ENCODE measurements around the gene TCEA2. TPM values are rescaled to one million over a fixed set of nuclear protein-coding genes. Genes with fewer than 3 reads are reported as not detected.
"Not testable (repeated sequence)": the region's sequence is repeated elsewhere in the genome, so short reads cannot be mapped to it uniquely, and the experiment has no call there.

Gene TCEA2
- total RNA-seq, 3 donors from 2014 or later = 4.1 to 46.1 (median 9.5) TPM

GRCh38 chr20:64116016-64116415 lies 53.0 kb downstream of the TCEA2 start:
- ATAC-seq = no peak
- Histone ChIP-seq H3K9me3 (no peaks in the 10 kb centered on the region), H3K4me3 (no peak overlapping the region), H3K4me1 (ENCODE audit: low read depth) (no peaks in the 10 kb centered on the region), H3K36me3 (ENCODE audit: low read depth) (no peaks in the 10 kb centered on the region)
- DNase-seq = no peak
- intact Hi-C loops (cut with DNase I, micrococcal nuclease) = no loop called here
- TF ChIP-seq, protein P1, sequence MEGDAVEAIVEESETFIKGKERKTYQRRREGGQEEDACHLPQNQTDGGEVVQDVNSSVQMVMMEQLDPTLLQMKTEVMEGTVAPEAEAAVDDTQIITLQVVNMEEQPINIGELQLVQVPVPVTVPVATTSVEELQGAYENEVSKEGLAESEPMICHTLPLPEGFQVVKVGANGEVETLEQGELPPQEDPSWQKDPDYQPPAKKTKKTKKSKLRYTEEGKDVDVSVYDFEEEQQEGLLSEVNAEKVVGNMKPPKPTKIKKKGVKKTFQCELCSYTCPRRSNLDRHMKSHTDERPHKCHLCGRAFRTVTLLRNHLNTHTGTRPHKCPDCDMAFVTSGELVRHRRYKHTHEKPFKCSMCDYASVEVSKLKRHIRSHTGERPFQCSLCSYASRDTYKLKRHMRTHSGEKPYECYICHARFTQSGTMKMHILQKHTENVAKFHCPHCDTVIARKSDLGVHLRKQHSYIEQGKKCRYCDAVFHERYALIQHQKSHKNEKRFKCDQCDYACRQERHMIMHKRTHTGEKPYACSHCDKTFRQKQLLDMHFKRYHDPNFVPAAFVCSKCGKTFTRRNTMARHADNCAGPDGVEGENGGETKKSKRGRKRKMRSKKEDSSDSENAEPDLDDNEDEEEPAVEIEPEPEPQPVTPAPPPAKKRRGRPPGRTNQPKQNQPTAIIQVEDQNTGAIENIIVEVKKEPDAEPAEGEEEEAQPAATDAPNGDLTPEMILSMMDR (IDR thresholded peaks at IDR 0.05) = no peak

DNA sequence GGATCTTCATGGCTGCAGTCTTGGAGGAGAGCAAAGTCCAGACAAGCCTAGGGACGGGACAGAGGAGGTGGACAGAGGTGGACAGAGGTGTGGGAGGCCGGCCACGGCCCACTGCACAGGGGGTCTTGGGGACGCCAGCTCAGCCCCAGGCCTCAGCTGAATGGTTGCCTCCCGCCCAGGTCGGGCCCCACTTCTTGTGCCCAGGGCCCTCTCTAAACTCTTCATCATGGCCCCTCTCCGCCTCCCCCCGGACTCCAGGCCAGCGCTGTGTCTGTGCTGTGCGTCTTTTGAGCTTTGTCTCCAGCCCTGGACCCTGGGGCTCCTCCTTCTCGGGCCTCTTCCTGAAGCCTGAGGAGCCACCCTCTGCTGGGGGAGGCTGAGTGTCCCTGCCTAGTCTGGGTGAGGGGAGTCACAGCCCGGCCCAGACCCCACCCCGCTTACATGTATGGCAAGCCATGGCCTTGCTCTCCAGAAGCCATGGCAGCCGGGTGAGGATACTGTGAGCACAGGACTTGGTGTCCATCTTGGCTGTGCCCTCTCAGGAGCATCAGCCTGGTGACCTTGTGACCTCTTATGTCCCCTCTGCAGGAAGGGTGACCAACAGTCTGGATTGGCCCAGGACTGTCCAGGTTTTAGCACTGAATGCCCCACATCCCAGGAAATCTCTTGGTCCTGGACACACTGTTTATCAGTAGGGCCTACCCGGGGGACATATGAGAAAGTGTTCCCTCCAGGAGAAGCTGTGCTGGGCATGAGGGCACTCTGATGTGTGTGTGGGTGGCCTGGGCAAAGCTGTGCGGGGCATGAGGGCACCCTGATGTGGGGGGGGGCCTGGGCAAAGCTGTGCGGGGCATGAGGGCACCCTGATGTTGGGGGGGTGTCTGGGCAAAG lies 53.8 kb downstream of the TCEA2 start:
- Histone ChIP-seq H3K4me3 (no peak overlapping the region), H3K36me3 (ENCODE audit: low read depth) (no peaks in the 10 kb centered on the region), H3K9me3 (no peaks in the 10 kb centered on the region), H3K4me1 (ENCODE audit: low read depth) (no peaks in the 10 kb centered on the region)
- intact Hi-C loops (cut with DNase I, micrococcal nuclease) = no loop called here
- TF ChIP-seq, protein P1 (IDR thresholded peaks at IDR 0.05) = no peak
- ATAC-seq = no peak
- DNase-seq = no peak

GRCh38 chr20:64117432-64117777 lies 54.4 kb downstream of the TCEA2 start:
- H3K36me3 ChIP-seq (ENCODE audit: low read depth); H3K4me3 ChIP-seq; H3K9me3 ChIP-seq; ATAC-seq; H3K4me1 ChIP-seq (ENCODE audit: low read depth); intact Hi-C loops (cut with DNase I, micrococcal nuclease); DNase-seq: not testable (repeated sequence)

DNA sequence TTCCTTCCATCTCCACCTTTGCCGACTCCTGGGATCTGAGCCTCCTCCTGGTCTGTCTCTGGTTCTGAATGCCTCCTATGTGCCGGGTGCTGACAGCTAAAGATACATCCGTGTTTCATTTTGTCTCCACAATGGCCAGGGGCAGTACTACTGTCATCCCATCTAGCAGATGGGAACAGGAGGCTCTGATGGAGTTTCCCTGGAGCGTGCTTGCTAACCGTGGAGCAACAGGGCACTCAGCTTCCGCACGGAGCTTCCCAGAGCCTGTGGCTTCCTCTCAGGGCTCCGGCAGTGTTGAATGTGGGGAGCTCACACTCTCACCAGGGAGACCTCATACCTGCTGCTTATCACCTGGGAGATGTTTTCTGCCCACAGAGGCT lies 56.3 kb downstream of the TCEA2 start:
- intact Hi-C loops (cut with DNase I, micrococcal nuclease) = no loop called here
- Histone ChIP-seq H3K36me3 (ENCODE audit: low read depth) (no peaks in the 10 kb centered on the region), H3K4me1 (ENCODE audit: low read depth) (no peaks in the 10 kb centered on the region), H3K4me3 (no peak overlapping the region), H3K9me3 (no peaks in the 10 kb centered on the region)
- no peak for ATAC-seq
- no peak for DNase-seq
- TF ChIP-seq, protein P1 (IDR thresholded peaks at IDR 0.05) = no peak

DNA sequence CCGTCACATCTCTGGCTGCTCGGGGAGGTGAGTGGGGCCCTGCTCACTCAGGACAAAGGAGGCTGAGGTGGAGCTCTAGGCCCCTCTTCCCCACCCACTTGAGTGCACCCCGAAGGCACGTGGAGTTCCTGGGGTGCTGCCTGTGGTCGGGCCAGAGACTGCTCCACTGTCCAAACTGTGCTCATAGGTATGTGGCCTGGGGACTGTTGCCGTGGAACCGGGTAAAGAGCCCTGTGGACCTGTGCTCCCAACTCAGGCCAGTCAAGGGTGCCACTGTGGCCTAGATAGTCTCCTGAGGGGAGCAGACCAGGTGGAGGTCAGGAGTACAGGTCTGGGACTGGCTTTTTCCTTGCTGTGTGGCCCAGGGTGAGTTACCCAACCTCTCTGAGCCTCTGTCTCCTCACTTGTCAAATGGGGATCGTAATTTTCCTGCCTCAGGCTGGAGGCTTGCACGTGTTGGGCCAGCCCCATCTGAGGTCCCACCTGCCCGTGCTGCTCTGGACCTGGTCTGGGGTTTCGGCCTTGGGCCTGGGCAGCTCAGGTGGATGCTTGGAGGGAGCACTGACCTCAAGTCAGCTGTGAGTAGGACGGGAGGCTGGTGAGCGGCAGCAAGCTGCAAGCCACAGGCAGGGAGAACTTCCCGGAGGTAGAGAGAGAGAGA lies 56.8 kb downstream of the TCEA2 start:
- no peak overlapping the region for H3K4me3 ChIP-seq
- H3K36me3 ChIP-seq (ENCODE audit: low read depth) = no peaks in the 10 kb centered on the region
- no peaks in the 10 kb centered on the region for H3K9me3 ChIP-seq
- TF ChIP-seq, protein P1 (IDR thresholded peaks at IDR 0.05) = no peak
- ATAC-seq (no peak), DNase-seq (no peak)
- no peaks in the 10 kb centered on the region for H3K4me1 ChIP-seq (ENCODE audit: low read depth)
- intact Hi-C loops (cut with DNase I, micrococcal nuclease) = no loop called here

- Histone ChIP-seq H3K4me3 (no peak overlapping the region), H3K36me3 (ENCODE audit: low read depth) (no peaks in the 10 kb centered on the region), H3K9me3 (no peaks in the 10 kb centered on the region), H3K4me1 (ENCODE audit: low read depth) (no peaks in the 10 kb centered on the region)
- ATAC-seq (no peak), DNase-seq (peak in 1 of 3 donors; percentile 27)
- intact Hi-C loops (cut with DNase I, micrococcal nuclease) = no loop called here
- TF ChIP-seq, protein P1 (IDR thresholded peaks at IDR 0.05) = no peak
These were observed 58.6 kb downstream of the TCEA2 start for GRCh38 chr20:64121586-64121985.
